Uterus (tissue), 2 donors: ENCODE data around the gene PHLPP1.

ENCODE experiments used
- CTCF ChIP-seq, 4 experiments: fragments of 200-600 bp in 2 of 4; fragments of 450-650 bp in 2 of 4; sonication (generic) in 2 of 4; IDR thresholded peaks; one replicate each; pipeline ENCODE4 v1.5.1; 2016 to 2019; ENCODE audit warnings: antibody characterized with exemption in 4 of 4, mild to moderate bottlenecking in 2 of 4, moderate library complexity in 1 of 4
- POLR2A ChIP-seq, 2 donors: fragments of 450-650 bp; IDR thresholded peaks; one replicate each; pipeline ENCODE4 v1.6.1; 2016; ENCODE audit warnings: antibody characterized with exemption in 2 of 2, mild to moderate bottlenecking in 1 of 2, moderate library complexity in 1 of 2

GRCh38 chr18:62987055-62987830 is 271.9 kb downstream of the PHLPP1 start:
- TF ChIP-seq CTCF (IDR thresholded peaks at IDR 0.05) (no peak), POLR2A (IDR thresholded peaks at IDR 0.05) (no peak)
